Endothelial cell of umbilical vein (primary cell): ENCODE results near the gene CPOX. TPM values are rescaled to one million over a fixed set of nuclear protein-coding genes. Genes with fewer than 3 reads are reported as not detected.

ENCODE experiments used
- BruUV-seq: library from RNA; stranded (reverse); fragments of 400-500 nt; replicated peaks from 2 replicates; lab custom pipeline; 2021; lab: Mats Ljungman, UMichigan
- CTCF ChIA-PET: fragments of 300-600, 350-600 bp; sonication (Branson Sonifier 250); formaldehyde crosslinking; loops from one replicate; lab custom pipeline; 2021; ENCODE audit warnings: antibody characterized with exemption, inconsistent platforms; lab: Charles Lee
- POLR2A ChIA-PET: fragments of 300-600, 350-600 bp; sonication (Branson Sonifier 250); formaldehyde crosslinking; loops from one replicate; lab custom pipeline; 2021; ENCODE audit warnings: antibody characterized with exemption, inconsistent platforms; lab: Charles Lee
- DNase-seq: peaks from one replicate; pipeline ENCODE4 v3.0.0-alpha.2; 2011; ENCODE audit warnings: low read depth, low spot score
- FAIRE-seq: peaks from 2 replicates; lab custom pipeline; 2011; peaks lifted over from hg19 to GRCh38; lab: Jason Lieb, UNC
- H2AFZ ChIP-seq: 2 replicates; pipeline ENCODE4 v1.6.0; 2012; ENCODE audit warnings: low read depth, low read length, control low read depth, inconsistent platforms
- H3K27ac ChIP-seq: 2 replicates; pipeline ENCODE4 v1.5.1; 2011; ENCODE audit warnings: low read depth, mild to moderate bottlenecking, control low read depth, low read length, moderate library complexity; ENCODE audit not compliant: insufficient read depth
- H3K27me3 ChIP-seq, 2 experiments: 2 replicates each; pipeline versions ENCODE4 v1.6.0 to v1.6.1; 2011; ENCODE audit warnings: low read length in 2 of 2, mixed read lengths in 1 of 2; ENCODE audit not compliant: control insufficient read depth in 2 of 2, insufficient read depth in 2 of 2
- H3K36me3 ChIP-seq, 2 experiments: 2 replicates in 1 of 2; 3 replicates in 1 of 2; pipeline ENCODE4 v1.5.1; 2011; ENCODE audit warnings: low read length in 2 of 2, mild to moderate bottlenecking in 1 of 2, moderate library complexity in 1 of 2; ENCODE audit not compliant: control insufficient read depth in 2 of 2, insufficient read depth in 2 of 2; ENCODE audit errors: extremely low read depth in 1 of 2
- H3K4me1 ChIP-seq: 3 replicates; pipeline ENCODE4 v1.5.1; 2011; ENCODE audit warnings: mild to moderate bottlenecking, low read length; ENCODE audit not compliant: control insufficient read depth, insufficient read depth; ENCODE audit errors: extremely low read depth
- H3K4me2 ChIP-seq: 2 replicates; pipeline ENCODE4 v1.6.1; 2011; ENCODE audit warnings: low read length, control low read depth, mixed read lengths; ENCODE audit not compliant: insufficient read depth
- H3K4me3 ChIP-seq, 3 experiments: fragments of 200-600 bp in 1 of 3; sonication (generic), shearing (Covaris generic) in 1 of 3; replicated peaks in 1 of 3; 2 replicates each; pipeline ENCODE4 v1.5.1; 2011 to 2016; ENCODE audit warnings: control low read depth in 3 of 3, low read length in 3 of 3, mild to moderate bottlenecking in 2 of 3, inconsistent platforms in 1 of 3, low read depth in 1 of 3, moderate library complexity in 1 of 3; ENCODE audit not compliant: insufficient read depth in 1 of 3
- H3K79me2 ChIP-seq: 2 replicates; pipeline ENCODE4 v1.6.0; 2012; ENCODE audit warnings: low read length, inconsistent platforms; ENCODE audit not compliant: control insufficient read depth, insufficient read depth
- H3K9ac ChIP-seq: replicated peaks from 2 replicates; pipeline ENCODE3; 2011; ENCODE audit warnings: low read length, control low read depth; ENCODE audit not compliant: insufficient read depth; ENCODE audit errors: extremely low read depth
- H3K9me1 ChIP-seq: replicated peaks from 3 replicates; pipeline ENCODE4 v1.6.0; 2011; ENCODE audit warnings: mild to moderate bottlenecking, low read length; ENCODE audit not compliant: control insufficient read depth, insufficient read depth; ENCODE audit errors: extremely low read depth
- H3K9me3 ChIP-seq: replicated peaks from 2 replicates; pipeline ENCODE4 v1.5.1; 2012; ENCODE audit warnings: low read length, inconsistent platforms; ENCODE audit not compliant: control insufficient read depth, insufficient read depth
- H4K20me1 ChIP-seq: replicated peaks from 2 replicates; pipeline ENCODE3; 2011; ENCODE audit warnings: mild to moderate bottlenecking, low read length; ENCODE audit not compliant: control insufficient read depth, insufficient read depth; ENCODE audit errors: extremely low read depth
- JUN ChIP-seq: IDR thresholded peaks from 2 replicates; pipeline ENCODE4 v1.6.1; 2011; ENCODE audit warnings: borderline replicate concordance, low read depth; ENCODE audit not compliant: insufficient read length, insufficient read depth
- POLR2A ChIP-seq: IDR thresholded peaks from 2 replicates; pipeline ENCODE4 v1.6.1; 2012; ENCODE audit warnings: low read depth, mild to moderate bottlenecking, control low read depth, low read length
- dilution Hi-C: fragments of 300-500 bp; cut with MboI; formaldehyde crosslinking; loops from one replicate; pipeline ENCODE4 v1.15.0; 2019; ENCODE audit warnings: low sequenced_read_pairs; ENCODE audit not compliant: extremely low pct_ligation_motif_present
- intact Hi-C: fragments of 100-400 bp; cut with micrococcal nuclease; formaldehyde crosslinking; loops from one replicate; pipeline ENCODE4 v1.10.0; 2022
- polyA plus RNA-seq, 4 experiments: library from polyadenylated mRNA; depleted of rRNA in 3 of 4; stranded (reverse) in 3 of 4; unstranded in 1 of 4; fragments of >200 nt; gene quantifications; 2 replicates each; pipeline versions ENCODE4 v1.2.1 to v1.2.3, GENCODE V29; 2011 to 2012; ENCODE audit warnings: missing spikeins in 1 of 4
- total RNA-seq: library from RNA; stranded (reverse); gene quantifications from 2 replicates; pipeline ENCODE4 v1.2.3, GENCODE V29; 2021
- TF ChIP-seq, protein P1 (sequence below), 2 donors: IDR thresholded peaks; 1 replicate in 1 of 2; 2 replicates in 1 of 2; pipeline ENCODE4 v1.5.1; 2011; ENCODE audit warnings: low read length in 2 of 2, mild to moderate bottlenecking in 2 of 2, moderate library complexity in 2 of 2, control low read depth in 1 of 2, inconsistent platforms in 1 of 2, low read depth in 1 of 2; ENCODE audit not compliant: insufficient read depth in 1 of 2; ENCODE audit errors: extremely low read depth in 1 of 2

Gene CPOX
- total and polyA plus RNA-seq, 2 donors (not counting 3 experiments of a cell fraction or from before 2014, with no cell fraction given): 12.3 to 24.5 TPM

DNA sequence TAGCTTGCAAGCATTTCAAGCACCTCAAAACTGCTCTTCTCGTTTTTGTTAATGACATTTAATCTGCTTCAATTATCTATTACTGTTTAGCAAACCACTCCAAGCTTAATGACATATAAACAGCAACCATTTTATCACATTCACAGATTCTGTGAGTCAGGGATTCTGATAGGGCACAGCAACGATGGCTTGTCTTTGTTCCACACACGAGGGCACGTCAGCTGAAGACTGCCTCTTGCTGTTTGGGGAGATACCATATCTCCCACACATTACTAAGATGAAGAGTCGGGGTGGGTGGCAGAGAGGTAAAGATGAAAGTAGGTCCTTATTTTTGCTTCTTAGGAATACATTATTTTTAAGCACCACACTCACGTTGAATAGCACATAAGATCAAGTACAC, 19.3 kb downstream of the CPOX start:
- no TSS peak for BruUV-seq
- dilution Hi-C loops (no loop called here), intact Hi-C loops (loop anchor here (5.0 kb wide), 2 partner anchors 52 to 232 kb away; partner anchors contain the start of gene CLDND1)
- H3K4me1 ChIP-seq: peaks cover 8% of the 10 kb centered on the region
- H3K27me3 ChIP-seq: no peaks in the 10 kb centered on the region
- H2AFZ ChIP-seq: no peak overlapping the region
- no peak overlapping the region for H3K9ac ChIP-seq
- CTCF ChIA-PET: interaction anchor here (1.2 kb wide), 1 partner anchor 241 kb away, joined by 4 read pairs; no protein-coding TSS in a partner anchor
- no peak overlapping the region for H3K27ac ChIP-seq
- no peaks in the 10 kb centered on the region for H3K9me1 ChIP-seq
- no peaks in the 10 kb centered on the region for H3K9me3 ChIP-seq
- no peaks in the 10 kb centered on the region for H3K36me3 ChIP-seq
- no peaks in the 10 kb centered on the region for H4K20me1 ChIP-seq
- DNase-seq (no peak), FAIRE-seq (no peak)
- TF ChIP-seq JUN: no peak
- no peak overlapping the region for H3K4me3 ChIP-seq
- POLR2A ChIA-PET: no interaction called here
- no peaks in the 10 kb centered on the region for H3K79me2 ChIP-seq
- H3K4me2 ChIP-seq: no peak overlapping the region

- H2AFZ ChIP-seq: no peak overlapping the region
- no peak for TF ChIP-seq POLR2A
- TF ChIP-seq, protein P1, sequence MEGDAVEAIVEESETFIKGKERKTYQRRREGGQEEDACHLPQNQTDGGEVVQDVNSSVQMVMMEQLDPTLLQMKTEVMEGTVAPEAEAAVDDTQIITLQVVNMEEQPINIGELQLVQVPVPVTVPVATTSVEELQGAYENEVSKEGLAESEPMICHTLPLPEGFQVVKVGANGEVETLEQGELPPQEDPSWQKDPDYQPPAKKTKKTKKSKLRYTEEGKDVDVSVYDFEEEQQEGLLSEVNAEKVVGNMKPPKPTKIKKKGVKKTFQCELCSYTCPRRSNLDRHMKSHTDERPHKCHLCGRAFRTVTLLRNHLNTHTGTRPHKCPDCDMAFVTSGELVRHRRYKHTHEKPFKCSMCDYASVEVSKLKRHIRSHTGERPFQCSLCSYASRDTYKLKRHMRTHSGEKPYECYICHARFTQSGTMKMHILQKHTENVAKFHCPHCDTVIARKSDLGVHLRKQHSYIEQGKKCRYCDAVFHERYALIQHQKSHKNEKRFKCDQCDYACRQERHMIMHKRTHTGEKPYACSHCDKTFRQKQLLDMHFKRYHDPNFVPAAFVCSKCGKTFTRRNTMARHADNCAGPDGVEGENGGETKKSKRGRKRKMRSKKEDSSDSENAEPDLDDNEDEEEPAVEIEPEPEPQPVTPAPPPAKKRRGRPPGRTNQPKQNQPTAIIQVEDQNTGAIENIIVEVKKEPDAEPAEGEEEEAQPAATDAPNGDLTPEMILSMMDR (IDR thresholded peaks at IDR 0.05; ENCODE audit: extremely low read depth in 1 of 2, insufficient read depth in 1 of 2, low read depth in 1 of 2, low read length in 2 of 2): peak in 1 of 2 donors; percentile 27
- ChIA-PET POLR2A (no interaction called here), CTCF (interaction anchor here (1.2 to 1.8 kb wide), 4 partner anchors 9 to 533 kb away, joined by 4 to 7 read pairs (median 6); partner anchors contain the start of gene CLDND1)
- H4K20me1 ChIP-seq: no peaks in the 10 kb centered on the region
- no peak overlapping the region for H3K9ac ChIP-seq
- H3K36me3 ChIP-seq: no peaks in the 10 kb centered on the region
- dilution Hi-C loops (no loop called here), intact Hi-C loops (loop anchor here (1.0 to 5.0 kb wide), 3 partner anchors 51 to 534 kb away; partner anchors contain the start of gene CLDND1)
- BruUV-seq: no TSS peak
- H3K27me3 ChIP-seq: no peaks in the 10 kb centered on the region
- no peaks in the 10 kb centered on the region for H3K9me3 ChIP-seq
- H3K4me2 ChIP-seq: no peak overlapping the region
- H3K4me3 ChIP-seq: no peak overlapping the region
- H3K4me1 ChIP-seq: peaks cover 3% of the 10 kb centered on the region
- FAIRE-seq (peak; percentile 77), DNase-seq (peak; percentile 57)
- H3K27ac ChIP-seq: no peak overlapping the region
- no peaks in the 10 kb centered on the region for H3K9me1 ChIP-seq
- H3K79me2 ChIP-seq: no peaks in the 10 kb centered on the region
Observed at GRCh38 chr3:98573181-98573728, 20.2 kb downstream of the CPOX start.
